GM12874 (cell line): Measurements from ENCODE around the gene ACTN4.

Experiments used
- TF ChIP-seq, protein P1 (sequence below): IDR thresholded peaks from 2 replicates; pipeline ENCODE4 v1.5.1; 2011; ENCODE audit warnings: low read depth, mild to moderate bottlenecking, control low read depth, low read length, moderate library complexity; ENCODE audit not compliant: insufficient read depth

Gene ACTN4

DNA sequence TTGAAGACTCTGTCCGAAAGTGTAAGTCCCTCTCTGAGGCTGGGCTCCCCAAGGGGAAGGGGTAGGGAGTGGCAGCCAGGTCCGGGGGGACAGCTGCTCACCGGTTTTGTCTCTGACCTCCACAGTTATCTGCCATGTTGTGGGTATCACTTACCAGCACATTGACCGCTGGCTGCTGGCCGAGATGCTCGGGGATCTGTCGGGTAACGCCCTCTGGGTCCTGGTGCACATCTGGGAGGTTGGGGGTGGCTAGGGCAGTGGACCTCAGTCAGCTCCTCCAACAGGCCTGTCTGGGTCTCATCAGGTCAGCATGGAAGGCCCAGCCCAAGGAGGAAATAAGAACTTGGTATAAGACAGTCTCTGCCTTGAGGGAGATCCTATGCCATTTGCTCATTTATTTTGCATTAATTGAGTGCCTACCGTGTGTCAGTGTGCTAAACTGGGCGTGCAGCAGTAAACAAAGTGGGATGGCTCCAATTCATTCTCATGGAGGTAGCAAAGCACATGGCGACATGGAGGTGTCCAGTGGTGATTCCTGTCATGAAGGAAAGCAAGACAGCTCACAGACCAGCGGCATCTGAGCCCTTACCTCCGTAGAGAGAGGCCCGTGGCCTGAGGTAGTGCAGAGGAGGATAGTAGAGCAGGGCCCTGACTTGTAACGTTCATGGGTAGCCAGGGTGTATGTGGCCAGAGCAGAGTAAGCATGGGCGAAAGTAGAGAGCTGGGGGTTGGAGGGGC is 14.8 kb upstream of the ACTN4 start:
- TF ChIP-seq, protein P1, sequence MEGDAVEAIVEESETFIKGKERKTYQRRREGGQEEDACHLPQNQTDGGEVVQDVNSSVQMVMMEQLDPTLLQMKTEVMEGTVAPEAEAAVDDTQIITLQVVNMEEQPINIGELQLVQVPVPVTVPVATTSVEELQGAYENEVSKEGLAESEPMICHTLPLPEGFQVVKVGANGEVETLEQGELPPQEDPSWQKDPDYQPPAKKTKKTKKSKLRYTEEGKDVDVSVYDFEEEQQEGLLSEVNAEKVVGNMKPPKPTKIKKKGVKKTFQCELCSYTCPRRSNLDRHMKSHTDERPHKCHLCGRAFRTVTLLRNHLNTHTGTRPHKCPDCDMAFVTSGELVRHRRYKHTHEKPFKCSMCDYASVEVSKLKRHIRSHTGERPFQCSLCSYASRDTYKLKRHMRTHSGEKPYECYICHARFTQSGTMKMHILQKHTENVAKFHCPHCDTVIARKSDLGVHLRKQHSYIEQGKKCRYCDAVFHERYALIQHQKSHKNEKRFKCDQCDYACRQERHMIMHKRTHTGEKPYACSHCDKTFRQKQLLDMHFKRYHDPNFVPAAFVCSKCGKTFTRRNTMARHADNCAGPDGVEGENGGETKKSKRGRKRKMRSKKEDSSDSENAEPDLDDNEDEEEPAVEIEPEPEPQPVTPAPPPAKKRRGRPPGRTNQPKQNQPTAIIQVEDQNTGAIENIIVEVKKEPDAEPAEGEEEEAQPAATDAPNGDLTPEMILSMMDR = no peak

DNA sequence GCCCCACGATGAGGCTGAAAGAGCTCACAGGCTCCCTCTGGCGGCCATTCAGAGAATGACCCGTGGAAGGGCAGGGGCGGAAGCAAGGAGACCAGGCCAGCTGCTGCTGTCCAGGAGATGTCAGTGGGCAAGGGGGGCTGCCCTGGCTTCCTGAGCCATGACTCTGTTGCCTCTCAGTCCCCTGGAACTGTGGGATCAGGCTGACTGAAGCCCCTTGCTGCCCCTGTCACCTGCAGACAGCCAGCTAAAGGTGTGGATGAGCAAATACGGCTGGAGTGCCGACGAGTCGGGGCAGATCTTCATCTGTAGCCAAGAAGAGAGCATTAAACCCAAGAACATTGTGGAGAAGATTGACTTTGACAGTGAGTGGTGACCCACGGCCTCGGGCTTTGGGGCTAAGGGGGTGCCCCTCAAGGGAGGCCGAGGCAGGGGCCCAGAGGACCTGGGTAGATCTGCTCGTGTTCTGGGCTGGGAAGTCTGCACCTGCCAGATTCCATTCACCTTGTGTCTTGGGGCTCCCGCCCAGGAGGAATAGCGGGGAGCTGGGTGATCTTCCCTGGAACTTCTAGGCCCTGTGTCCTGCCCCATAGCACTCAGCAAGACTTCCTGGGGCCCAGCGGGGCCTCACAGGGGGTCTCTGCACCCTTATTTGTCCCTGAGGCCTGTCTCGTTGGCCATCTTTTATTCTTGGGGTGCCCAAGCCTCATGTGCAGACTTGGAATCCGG is 12.5 kb upstream of the ACTN4 start:
- TF ChIP-seq, protein P1 = peak; percentile 88

DNA sequence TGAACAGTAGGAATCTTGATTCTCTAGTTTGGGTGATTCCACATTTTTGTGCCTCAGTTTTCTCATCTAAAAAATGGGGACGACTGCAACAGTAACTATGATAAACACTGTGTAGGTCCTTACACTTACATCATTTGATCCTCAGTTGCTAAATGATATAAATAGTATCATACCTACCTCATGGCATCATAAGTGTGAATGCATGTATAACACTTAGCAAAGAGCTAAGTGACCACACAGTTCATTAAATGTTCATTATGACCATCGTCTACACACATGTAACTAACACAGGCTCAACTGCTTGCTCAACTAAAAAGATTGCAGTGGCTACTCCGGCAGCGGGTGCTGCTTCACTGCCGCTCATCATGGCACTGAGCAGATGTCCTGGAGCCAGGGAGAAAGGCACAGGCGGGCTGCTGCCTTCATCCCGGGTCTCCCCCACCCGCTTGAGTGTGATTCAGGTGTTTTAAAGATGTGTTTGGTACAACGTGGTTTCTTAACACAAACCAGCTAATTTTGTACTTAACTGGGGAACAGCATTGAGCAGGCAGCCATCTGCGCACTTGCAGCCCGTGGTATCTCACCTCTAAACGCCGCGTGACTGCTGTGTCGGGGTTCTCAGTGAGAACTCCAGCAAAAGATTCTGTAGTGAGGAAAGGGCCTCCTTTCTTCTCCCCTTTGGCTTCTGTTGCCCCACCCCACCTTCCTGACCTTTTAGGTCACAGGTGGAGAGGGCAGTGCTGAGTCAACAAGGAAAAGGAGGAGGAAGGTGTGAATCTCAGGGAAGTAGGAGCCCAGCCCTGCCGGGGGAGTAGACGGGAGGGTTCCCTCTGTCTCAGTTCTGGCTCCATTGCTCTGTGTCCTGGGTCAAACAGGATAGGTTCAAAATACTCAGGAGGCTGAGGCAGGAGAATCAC is 11.7 kb upstream of the ACTN4 start:
- TF ChIP-seq, protein P1 = no peak

DNA sequence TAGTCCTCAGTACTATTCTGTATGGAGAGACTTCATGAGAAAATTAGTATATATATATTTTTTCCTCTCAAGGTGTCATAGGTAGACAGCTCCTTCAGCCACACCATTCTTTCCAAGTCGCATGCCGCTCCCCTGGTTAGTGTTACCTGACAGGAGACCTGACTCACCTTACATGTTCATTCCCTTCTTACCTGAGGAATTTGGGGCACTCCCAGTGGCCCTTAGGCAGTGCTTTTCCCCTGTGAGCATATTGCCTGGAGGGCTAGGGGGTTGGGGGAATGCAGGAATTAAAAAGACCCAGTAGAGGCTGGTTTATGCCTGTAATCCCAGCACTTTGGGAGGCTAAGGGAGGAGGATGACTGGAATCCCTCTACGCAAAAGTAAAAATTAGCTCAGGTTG is 9.0 kb upstream of the ACTN4 start:
- TF ChIP-seq, protein P1 = no peak

DNA sequence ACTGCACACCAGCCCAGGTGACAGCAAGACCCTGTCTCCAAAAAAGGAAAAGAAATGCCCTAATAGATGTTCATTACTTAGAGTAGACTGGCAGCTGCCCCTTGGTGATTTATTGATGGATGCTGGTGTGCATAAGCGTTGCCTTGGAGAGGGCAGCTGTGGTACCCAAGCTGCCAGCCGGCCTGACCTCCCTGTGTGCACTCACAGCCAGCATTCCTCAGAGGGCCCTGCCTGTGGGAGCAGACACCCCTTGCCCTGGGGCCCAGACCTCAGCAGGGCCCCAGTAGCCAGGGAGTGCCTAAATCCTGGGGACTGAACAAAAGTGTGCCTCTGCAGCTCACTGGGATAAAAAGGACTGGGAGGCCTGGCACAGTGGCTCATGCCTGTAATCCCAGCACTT is 7.8 kb upstream of the ACTN4 start:
- TF ChIP-seq, protein P1 = no peak

DNA sequence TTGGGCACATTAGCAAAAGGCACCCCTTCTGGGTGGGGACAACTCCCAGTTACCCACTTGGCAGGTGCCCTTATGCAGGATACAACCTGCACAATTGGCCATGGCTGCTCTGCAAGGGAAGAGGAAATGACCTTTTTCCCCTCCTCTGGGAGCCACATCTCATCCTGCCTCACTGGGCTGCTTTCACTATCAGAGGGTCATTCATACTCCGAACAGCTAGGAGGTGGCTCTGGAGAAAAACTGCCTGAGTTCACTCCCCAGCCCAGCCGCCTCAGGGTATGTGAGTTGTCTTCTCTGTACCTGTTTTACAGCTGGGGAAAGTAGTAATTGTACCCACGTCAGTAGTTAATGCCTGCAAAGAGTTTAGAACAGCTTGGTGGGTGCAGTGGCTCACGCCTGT is 7.1 kb upstream of the ACTN4 start:
- TF ChIP-seq, protein P1 = no peak

DNA sequence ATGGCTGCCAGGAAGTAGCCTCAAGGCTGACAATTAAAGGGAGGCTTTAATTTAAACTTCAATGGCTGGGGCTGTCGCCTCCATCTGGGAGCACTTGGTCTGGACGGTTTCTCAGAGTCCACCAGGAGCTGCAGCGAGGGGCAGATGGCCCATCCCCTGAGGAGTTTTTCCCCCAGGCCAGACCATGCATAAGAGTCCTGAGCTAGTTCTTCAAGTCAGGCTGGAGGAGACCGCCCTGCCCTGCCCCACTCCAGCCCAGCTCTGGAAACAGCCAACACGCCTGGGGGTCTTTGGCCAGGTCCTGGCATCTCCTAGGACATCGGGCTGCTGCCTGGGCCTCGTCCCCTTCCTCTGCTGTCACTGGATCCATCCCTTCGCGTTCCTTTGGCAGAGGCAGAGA is 5.3 kb upstream of the ACTN4 start:
- TF ChIP-seq, protein P1 = no peak
